Caco-2 (cell line): ENCODE results near the gene GAB2. TPM values are rescaled to one million over a fixed set of nuclear protein-coding genes. Genes with fewer than 3 reads are reported as not detected.

ENCODE experiments used
- BruUV-seq: library from RNA; stranded (reverse); fragments of 400-500 nt; replicated peaks from 2 replicates; lab custom pipeline; 2021; lab: Mats Ljungman, UMichigan
- CTCF ChIA-PET: fragments of 300-600 bp; sonication (Branson Sonifier 250); formaldehyde crosslinking; loops from one replicate; lab custom pipeline; 2022; ENCODE audit warnings: antibody characterized with exemption; lab: Charles Lee
- POLR2A ChIA-PET: fragments of 300-600 bp; sonication (Branson Sonifier 250); formaldehyde crosslinking; loops from one replicate; lab custom pipeline; 2022; ENCODE audit warnings: antibody characterized with exemption; lab: Charles Lee
- DNase-seq, 2 experiments: peaks; one replicate each; pipeline versions ENCODE4 v3.0.0 to v3.0.0-alpha.2; 2020 to 2022
- H3K27me3 ChIP-seq: replicated peaks from 2 replicates; pipeline ENCODE4 v1.6.0; 2011; ENCODE audit warnings: low read length; ENCODE audit not compliant: control insufficient read depth, insufficient read depth
- H3K36me3 ChIP-seq: 2 replicates; pipeline ENCODE4 v1.5.1; 2011; ENCODE audit warnings: low read length; ENCODE audit not compliant: control insufficient read depth, insufficient read depth
- H3K4me1 ChIP-seq: fragments of 250-450 bp; sonication (Bioruptor Pico); 2 replicates; pipeline ENCODE4 v1.5.1; 2020; ENCODE audit warnings: mild to moderate bottlenecking
- H3K4me3 ChIP-seq: 2 replicates; pipeline ENCODE4 v1.5.1; 2011; ENCODE audit warnings: low read depth, mild to moderate bottlenecking, control low read depth, low read length
- H3K9me3 ChIP-seq: fragments of 250-450 bp; sonication (Bioruptor Pico); 2 replicates; pipeline ENCODE4 v1.5.1; 2020; ENCODE audit warnings: mild to moderate bottlenecking, moderate library complexity
- H3K27ac Mint-ChIP-seq: one replicate; pipeline ENCODE4 v1.8.0; 2022; ENCODE audit warnings: mixed read lengths; ENCODE audit not compliant: unreplicated experiment
- H3K27me3 Mint-ChIP-seq: one replicate; pipeline ENCODE4 v1.8.0; 2022; ENCODE audit warnings: mixed read lengths; ENCODE audit not compliant: insufficient read depth, unreplicated experiment
- H3K36me3 Mint-ChIP-seq: one replicate; pipeline ENCODE4 v1.8.0; 2022; ENCODE audit warnings: mild to moderate bottlenecking, mixed read lengths; ENCODE audit not compliant: insufficient read depth, unreplicated experiment
- H3K4me1 Mint-ChIP-seq: one replicate; pipeline ENCODE4 v1.8.0; 2022; ENCODE audit warnings: low read depth, mixed read lengths; ENCODE audit not compliant: unreplicated experiment
- H3K4me3 Mint-ChIP-seq: one replicate; pipeline ENCODE4 v1.8.0; 2022; ENCODE audit warnings: mild to moderate bottlenecking, moderate library complexity, mixed read lengths; ENCODE audit not compliant: unreplicated experiment
- H3K9me3 Mint-ChIP-seq: one replicate; pipeline ENCODE4 v1.8.0; 2022; ENCODE audit warnings: mixed read lengths; ENCODE audit not compliant: unreplicated experiment
- intact Hi-C: fragments of 100-400 bp; cut with micrococcal nuclease; formaldehyde crosslinking; loops from one replicate; pipeline ENCODE4 v1.10.0; 2022; ENCODE audit not compliant: unreplicated experiment
- total RNA-seq: library from RNA; stranded (reverse); gene quantifications from 2 replicates; pipeline ENCODE4 v1.2.3, GENCODE V29; 2022
- TF ChIP-seq, protein P1 (sequence below), 2 experiments: fragments of 200-600 bp in 1 of 2; IDR thresholded peaks; 1 replicate in 1 of 2; 2 replicates in 1 of 2; pipeline versions ENCODE4 v1.5.1 to v1.8.0; 2011 to 2022; ENCODE audit warnings: antibody characterized with exemption in 1 of 2, control low read depth in 1 of 2, inconsistent platforms in 1 of 2, low read depth in 1 of 2, low read length in 1 of 2, mild to moderate bottlenecking in 1 of 2, moderate library complexity in 1 of 2; ENCODE audit not compliant: insufficient read depth in 1 of 2, severe bottlenecking in 1 of 2, unreplicated experiment in 1 of 2

GAB2 gene
- total RNA-seq, 1 experiment from 2014 or later, result 67.3 TPM

DNA sequence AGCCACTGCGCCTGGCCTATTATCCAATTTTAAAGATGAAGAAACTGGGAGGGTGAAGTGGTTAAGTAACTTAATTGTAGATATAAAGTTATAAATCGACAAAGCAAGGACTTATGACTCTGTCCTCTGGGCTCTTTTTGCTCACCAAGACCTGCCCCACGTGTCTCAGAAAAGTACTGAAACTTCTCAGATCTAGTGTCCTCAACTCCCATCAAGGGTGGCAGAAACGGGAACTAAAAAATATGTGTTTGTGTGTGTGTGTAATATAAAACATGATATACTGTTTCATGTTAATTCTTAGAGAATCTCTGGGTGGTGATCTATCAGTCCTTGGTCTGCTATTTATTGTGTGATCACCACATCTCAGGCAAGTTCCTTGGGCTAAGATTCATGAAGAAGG, 104.9 kb downstream of the GAB2 start:
- TF ChIP-seq, protein P1, sequence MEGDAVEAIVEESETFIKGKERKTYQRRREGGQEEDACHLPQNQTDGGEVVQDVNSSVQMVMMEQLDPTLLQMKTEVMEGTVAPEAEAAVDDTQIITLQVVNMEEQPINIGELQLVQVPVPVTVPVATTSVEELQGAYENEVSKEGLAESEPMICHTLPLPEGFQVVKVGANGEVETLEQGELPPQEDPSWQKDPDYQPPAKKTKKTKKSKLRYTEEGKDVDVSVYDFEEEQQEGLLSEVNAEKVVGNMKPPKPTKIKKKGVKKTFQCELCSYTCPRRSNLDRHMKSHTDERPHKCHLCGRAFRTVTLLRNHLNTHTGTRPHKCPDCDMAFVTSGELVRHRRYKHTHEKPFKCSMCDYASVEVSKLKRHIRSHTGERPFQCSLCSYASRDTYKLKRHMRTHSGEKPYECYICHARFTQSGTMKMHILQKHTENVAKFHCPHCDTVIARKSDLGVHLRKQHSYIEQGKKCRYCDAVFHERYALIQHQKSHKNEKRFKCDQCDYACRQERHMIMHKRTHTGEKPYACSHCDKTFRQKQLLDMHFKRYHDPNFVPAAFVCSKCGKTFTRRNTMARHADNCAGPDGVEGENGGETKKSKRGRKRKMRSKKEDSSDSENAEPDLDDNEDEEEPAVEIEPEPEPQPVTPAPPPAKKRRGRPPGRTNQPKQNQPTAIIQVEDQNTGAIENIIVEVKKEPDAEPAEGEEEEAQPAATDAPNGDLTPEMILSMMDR (IDR thresholded peaks at IDR 0.05; ENCODE audit: insufficient read depth in 1 of 2, low read depth in 1 of 2, low read length in 1 of 2, severe bottlenecking in 1 of 2, unreplicated experiment in 1 of 2), result no peak
- Mint-ChIP-seq H3K9me3 (no peaks in the 10 kb centered on the region), H3K4me3 (no peak overlapping the region), H3K27ac (no peak overlapping the region), H3K36me3 (peaks cover 5% of the 10 kb centered on the region), H3K4me1 (no peaks in the 10 kb centered on the region), H3K27me3 (no peaks in the 10 kb centered on the region)
- no peaks in the 10 kb centered on the region for H3K27me3 ChIP-seq
- H3K9me3 ChIP-seq, result no peaks in the 10 kb centered on the region
- intact Hi-C loops, result no loop called here
- no peak overlapping the region for H3K4me3 ChIP-seq
- CTCF ChIA-PET, result no interaction called here
- H3K4me1 ChIP-seq, result peaks cover 7% of the 10 kb centered on the region
- no TSS peak for BruUV-seq
- no peaks in the 10 kb centered on the region for H3K36me3 ChIP-seq
- DNase-seq, result no peak
- POLR2A ChIA-PET, result no interaction called here

DNA sequence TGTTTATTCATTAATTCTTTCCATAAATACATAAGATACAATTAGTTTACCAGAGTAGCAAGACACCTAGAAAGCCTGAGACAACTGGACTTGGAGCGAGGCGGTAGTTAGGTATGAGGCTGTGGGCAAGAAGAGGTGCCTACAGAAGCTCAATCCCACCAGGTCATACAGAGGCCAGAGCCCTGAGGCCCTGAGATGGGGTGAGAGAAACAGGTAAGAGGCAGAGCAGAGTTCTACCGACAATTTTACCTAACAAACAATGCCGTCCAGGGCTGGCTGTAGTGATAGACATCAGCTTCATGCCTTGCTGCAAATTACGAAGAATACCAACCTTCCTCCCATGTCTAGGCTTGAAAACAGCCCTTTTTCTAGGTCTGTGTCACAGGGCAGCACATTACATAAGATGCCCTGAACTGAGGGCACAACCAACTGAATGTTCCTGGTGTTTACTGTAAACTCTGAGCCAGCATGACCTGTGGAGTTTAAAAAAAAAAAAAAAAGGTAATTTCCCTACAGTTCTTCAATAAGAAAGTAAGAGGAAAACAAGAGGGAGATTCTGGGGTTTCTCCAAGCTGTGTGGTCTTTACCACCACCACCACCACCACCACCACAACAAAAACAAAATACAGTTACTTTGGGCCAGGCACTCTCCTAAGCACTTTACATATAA, 105.8 kb downstream of the GAB2 start:
- intact Hi-C loops, result no loop called here
- peaks cover 7% of the 10 kb centered on the region for H3K4me1 ChIP-seq
- H3K9me3 ChIP-seq, result no peaks in the 10 kb centered on the region
- H3K9me3 Mint-ChIP-seq, result no peaks in the 10 kb centered on the region
- peaks cover 5% of the 10 kb centered on the region for H3K36me3 Mint-ChIP-seq
- ChIA-PET POLR2A (no interaction called here), CTCF (no interaction called here)
- BruUV-seq, result no TSS peak
- no peak overlapping the region for H3K4me3 Mint-ChIP-seq
- TF ChIP-seq, protein P1 (IDR thresholded peaks at IDR 0.05; ENCODE audit: insufficient read depth in 1 of 2, low read depth in 1 of 2, low read length in 1 of 2, severe bottlenecking in 1 of 2, unreplicated experiment in 1 of 2), result no peak
- no peaks in the 10 kb centered on the region for H3K27me3 ChIP-seq
- no peak overlapping the region for H3K27ac Mint-ChIP-seq
- no peaks in the 10 kb centered on the region for H3K36me3 ChIP-seq
- H3K4me3 ChIP-seq, result no peak overlapping the region
- DNase-seq, result no peak
- H3K27me3 Mint-ChIP-seq, result no peaks in the 10 kb centered on the region
- no peaks in the 10 kb centered on the region for H3K4me1 Mint-ChIP-seq

DNA sequence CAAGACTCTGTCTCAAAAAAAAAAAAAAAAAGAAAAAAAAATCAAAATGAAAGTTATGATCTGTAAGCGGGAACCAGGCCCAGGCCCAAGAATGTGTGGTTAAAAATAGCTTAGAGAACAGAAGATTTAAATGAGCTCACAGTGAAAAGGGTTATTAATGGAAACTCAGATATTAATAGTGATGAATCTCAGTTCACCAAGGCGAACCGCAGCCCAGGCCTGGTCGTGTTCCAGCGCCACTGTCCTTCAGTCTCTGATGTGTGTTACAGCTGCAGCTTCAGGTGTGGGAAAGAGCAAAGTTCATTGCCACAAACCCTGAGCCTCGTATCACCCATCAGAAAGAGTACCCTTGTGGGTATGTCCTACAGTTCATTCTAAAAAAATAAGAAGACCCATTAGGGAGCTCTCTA, 107.1 kb downstream of the GAB2 start:
- TF ChIP-seq, protein P1 (IDR thresholded peaks at IDR 0.05; ENCODE audit: insufficient read depth in 1 of 2, low read depth in 1 of 2, low read length in 1 of 2, severe bottlenecking in 1 of 2, unreplicated experiment in 1 of 2), result no peak
- H3K36me3 ChIP-seq, result no peaks in the 10 kb centered on the region
- POLR2A ChIA-PET, result no interaction called here
- H3K27ac Mint-ChIP-seq, result no peak overlapping the region
- H3K4me3 Mint-ChIP-seq, result no peak overlapping the region
- H3K4me1 ChIP-seq, result peaks cover 7% of the 10 kb centered on the region
- BruUV-seq, result no TSS peak
- CTCF ChIA-PET, result interaction anchor here (0.6 kb wide), 1 partner anchor 353 kb away, joined by 4 read pairs; no protein-coding TSS in a partner anchor
- H3K9me3 Mint-ChIP-seq, result no peaks in the 10 kb centered on the region
- no peaks in the 10 kb centered on the region for H3K9me3 ChIP-seq
- H3K4me1 Mint-ChIP-seq, result no peaks in the 10 kb centered on the region
- H3K27me3 ChIP-seq, result no peaks in the 10 kb centered on the region
- intact Hi-C loops, result no loop called here
- DNase-seq, result peak in 1 of 2 experiments; percentile 20
- H3K36me3 Mint-ChIP-seq, result peaks cover 5% of the 10 kb centered on the region
- no peaks in the 10 kb centered on the region for H3K27me3 Mint-ChIP-seq
- H3K4me3 ChIP-seq, result no peak overlapping the region
